ENCODE results near the gene TRIM66.

- no peak for TF ChIP-seq EP300 (IDR thresholded peaks at IDR 0.05; ENCODE audit: borderline replicate concordance)
- TF ChIP-seq TAF1 (IDR thresholded peaks at IDR 0.05; ENCODE audit: low read depth) = no peak
These were observed 7.6 kb downstream of the TRIM66 start for GRCh38 chr11:8674859-8675258.
